Stimulated activated naive B cell treated with anti-CD40 and anti-IgM and Interleukin-4, amounts not matched to agents 10 μg/mL and 1 μg/mL and 100 μg/mL, for 72 hours (primary cell): ENCODE data around the gene GSTM5.
"Not testable (repeated sequence)": the region's sequence is repeated elsewhere in the genome, so short reads cannot be mapped to it uniquely, and the experiment has no call there.

Experiments used
- ATAC-seq, 2 donors: fragments of 150-1000 bp; cut with Tn5 transposase; replicated peaks; 2 replicates each; pipeline ENCODE4 v1.10.0; 2021; ENCODE audit warnings: moderate library complexity in 1 of 2
- DNase-seq: peaks from one replicate; pipeline ENCODE4 v3.0.0; 2021
- H3K27ac Mint-ChIP-seq: one replicate; pipeline ENCODE4 v1.8.0; 2022; ENCODE audit warnings: mild to moderate bottlenecking, mixed read lengths
- H3K27me3 Mint-ChIP-seq, 2 donors: one replicate each; pipeline ENCODE4 v1.8.0; 2022; ENCODE audit warnings: mixed read lengths in 2 of 2
- H3K36me3 Mint-ChIP-seq, 2 donors: one replicate each; pipeline ENCODE4 v1.8.0; 2022; ENCODE audit warnings: mixed read lengths in 2 of 2, mild to moderate bottlenecking in 1 of 2
- H3K4me1 Mint-ChIP-seq, 2 donors: one replicate each; pipeline ENCODE4 v1.8.0; 2022; ENCODE audit warnings: mixed read lengths in 2 of 2, mild to moderate bottlenecking in 1 of 2
- H3K4me3 Mint-ChIP-seq, 2 donors: one replicate each; pipeline ENCODE4 v1.8.0; 2022; ENCODE audit warnings: mild to moderate bottlenecking in 2 of 2, mixed read lengths in 2 of 2, moderate library complexity in 1 of 2
- H3K9me3 Mint-ChIP-seq, 2 donors: one replicate each; pipeline ENCODE4 v1.8.0; 2022; ENCODE audit warnings: mixed read lengths in 2 of 2, mild to moderate bottlenecking in 1 of 2

Gene GSTM5

DNA sequence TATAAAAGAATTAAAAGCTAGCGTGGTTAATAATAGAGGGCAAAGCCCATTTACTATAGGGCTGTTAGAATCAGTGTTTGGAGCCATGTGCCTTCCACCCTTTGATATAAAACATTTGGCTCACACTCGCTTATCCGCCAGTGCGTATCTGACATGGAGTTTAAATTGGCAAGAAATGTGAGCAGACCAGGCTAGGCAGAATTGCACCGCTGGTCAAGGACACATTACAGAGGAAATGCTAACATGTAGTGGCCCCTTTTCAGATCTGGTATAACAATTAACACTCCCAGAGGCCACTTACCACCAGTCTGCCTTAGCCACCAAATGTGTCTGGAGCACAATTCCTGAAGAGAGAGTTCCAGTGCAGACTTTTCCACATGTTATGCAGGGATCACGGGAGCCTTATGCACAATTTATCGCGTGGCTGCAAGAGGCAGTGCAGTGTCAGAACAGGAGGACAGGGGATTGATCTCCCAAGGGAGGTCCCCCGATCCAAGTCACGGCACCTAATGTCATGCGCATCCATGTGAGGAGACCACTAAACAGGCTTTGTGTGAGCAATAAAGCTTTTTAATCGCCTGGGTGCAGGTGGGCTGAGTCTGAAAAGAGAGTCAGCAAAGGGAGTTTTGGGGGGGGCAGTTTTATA lies 14.8 kb downstream of the GSTM5 start:
- Mint-ChIP-seq H3K27ac (peak overlapping the region; percentile 26), H3K4me1 (no peaks in the 10 kb centered on the region), H3K4me3 (no peak overlapping the region), H3K36me3 (peaks cover 0 to 3% of the 10 kb centered on the region in 2 donors), H3K9me3 (no peaks in the 10 kb centered on the region), H3K27me3 (peaks cover 0 to 10% of the 10 kb centered on the region in 2 donors)
- ATAC-seq (no peak), DNase-seq (no peak)

GRCh38 chr1:109728870-109729269 lies 16.8 kb downstream of the GSTM5 start:
- DNase-seq = no peak
- Mint-ChIP-seq H3K27ac (no peak overlapping the region), H3K36me3 (peaks cover 0 to 3% of the 10 kb centered on the region in 2 donors), H3K4me3 (no peak overlapping the region), H3K27me3 (peaks cover 0 to 13% of the 10 kb centered on the region in 2 donors), H3K9me3 (peaks cover 0 to 1% of the 10 kb centered on the region in 2 donors), H3K4me1 (no peaks in the 10 kb centered on the region)
- no peak for ATAC-seq

GRCh38 chr1:109730666-109731065 lies 18.6 kb downstream of the GSTM5 start:
- no peak overlapping the region for H3K27ac Mint-ChIP-seq
- peaks cover 0 to 1% of the 10 kb centered on the region in 2 donors for H3K9me3 Mint-ChIP-seq
- DNase-seq (no peak), ATAC-seq (no peak)
- H3K4me3 Mint-ChIP-seq = no peak overlapping the region
- no peaks in the 10 kb centered on the region for H3K4me1 Mint-ChIP-seq
- peaks cover 0 to 9% of the 10 kb centered on the region in 2 donors for H3K27me3 Mint-ChIP-seq
- peaks cover 0 to 3% of the 10 kb centered on the region in 2 donors for H3K36me3 Mint-ChIP-seq

- Mint-ChIP-seq H3K9me3 (peaks cover 0 to 1% of the 10 kb centered on the region in 2 donors), H3K27me3 (peaks cover 9 to 11% of the 10 kb centered on the region in 2 donors), H3K36me3 (no peaks in the 10 kb centered on the region), H3K27ac (no peak overlapping the region), H3K4me1 (no peaks in the 10 kb centered on the region), H3K4me3 (no peak overlapping the region)
- ATAC-seq (no peak), DNase-seq (no peak)
Observed at GRCh38 chr1:109732390-109732881, 20.4 kb downstream of the GSTM5 start.

DNA sequence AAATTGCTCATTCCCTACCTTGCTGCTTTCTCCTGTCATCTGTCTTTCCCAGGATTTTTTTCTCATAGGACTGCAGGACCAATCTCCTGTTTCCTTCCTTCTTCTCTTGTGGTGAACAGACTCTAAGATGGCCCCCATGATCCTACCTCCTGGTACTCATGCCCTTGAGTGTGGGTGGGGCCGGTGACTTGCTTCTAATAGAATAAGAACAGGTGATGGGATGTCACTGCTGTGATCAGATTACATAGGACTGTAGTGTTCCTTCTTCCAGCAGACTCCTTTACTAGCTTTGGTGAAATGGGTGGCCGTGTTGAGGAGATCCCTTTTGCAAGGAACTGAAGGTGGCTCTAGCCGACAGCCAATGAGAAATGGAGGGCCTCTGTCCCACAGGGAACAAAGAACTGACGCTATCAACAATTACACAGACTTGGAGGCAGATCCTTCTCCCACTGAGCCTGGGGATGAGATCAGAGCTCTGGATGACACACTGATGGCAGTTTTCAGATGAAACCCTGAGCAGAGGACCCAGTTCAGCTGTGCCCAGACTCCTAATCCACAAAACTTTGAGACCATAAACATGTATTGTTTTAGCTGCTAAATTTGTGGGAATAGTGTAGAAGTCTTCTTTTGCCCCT lies 21.3 kb downstream of the GSTM5 start:
- peaks cover 0 to 1% of the 10 kb centered on the region in 2 donors for H3K9me3 Mint-ChIP-seq
- no peaks in the 10 kb centered on the region for H3K36me3 Mint-ChIP-seq
- no peak for DNase-seq
- H3K4me3 Mint-ChIP-seq = no peak overlapping the region
- H3K27me3 Mint-ChIP-seq = peaks cover 17 to 20% of the 10 kb centered on the region in 2 donors
- H3K4me1 Mint-ChIP-seq = no peaks in the 10 kb centered on the region
- H3K27ac Mint-ChIP-seq = no peak overlapping the region
- ATAC-seq = no peak

DNA sequence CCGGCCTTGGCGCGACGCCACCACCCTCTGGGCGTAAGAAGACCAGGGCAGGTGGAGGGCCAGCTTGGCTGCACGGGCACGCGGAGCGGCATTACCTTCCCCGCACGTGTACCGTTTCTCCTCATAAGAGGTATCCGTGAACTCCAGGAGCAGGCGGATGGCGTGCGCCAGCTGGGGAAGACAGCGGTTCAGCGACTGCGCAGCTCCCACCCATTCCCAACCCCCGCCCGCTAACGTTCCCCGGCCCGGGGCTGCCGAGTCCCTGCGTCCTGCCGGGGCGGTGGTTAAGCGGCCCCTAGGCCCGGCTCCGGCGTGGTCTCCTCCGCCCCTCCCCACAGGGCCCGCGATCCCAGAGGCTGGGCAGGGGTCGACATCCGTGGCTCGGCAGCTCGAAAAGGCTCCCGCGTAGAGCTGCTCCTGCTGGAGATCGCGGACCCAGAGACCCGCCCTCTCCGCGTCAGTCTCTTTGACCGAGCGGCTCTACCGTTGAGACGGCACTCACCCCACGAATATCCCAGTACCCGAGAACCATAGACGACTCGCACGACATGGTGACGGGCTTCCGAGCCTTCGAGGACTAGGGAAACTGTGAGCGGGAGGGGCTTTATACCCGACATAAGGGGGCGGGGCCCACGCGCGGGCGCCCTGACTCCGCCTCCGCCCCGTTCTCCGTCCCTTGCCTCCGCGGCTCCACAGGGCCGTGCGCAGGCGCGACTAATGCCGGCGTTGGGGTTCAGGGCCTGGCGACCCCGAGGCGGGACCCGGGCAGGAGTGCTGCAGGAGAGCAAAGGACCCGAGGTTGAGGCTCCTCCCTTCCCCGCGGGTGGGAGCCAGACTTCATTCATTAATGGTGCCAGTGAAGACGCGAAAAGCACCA lies 27.9 kb downstream of the GSTM5 start:
- Mint-ChIP-seq H3K4me1 (peaks cover 13 to 29% of the 10 kb centered on the region in 2 donors), H3K27me3 (peaks cover 36 to 54% of the 10 kb centered on the region in 2 donors), H3K27ac (peak overlapping the region; percentile 86), H3K4me3 (peak overlapping the region; percentile 82 to 85), H3K9me3 (peaks cover 0 to 1% of the 10 kb centered on the region in 2 donors), H3K36me3 (no peaks in the 10 kb centered on the region)
- DNase-seq (peak; percentile 54), ATAC-seq (peak; percentile 92 to 95)

GRCh38 chr1:109740615-109741373 lies 28.7 kb downstream of the GSTM5 start, which contains the start of gene GSTM3:
GSTM3 (minus strand) TSS chr1:109741038; CDS start chr1:109740287, 751 bp downstream.
- H3K9me3 Mint-ChIP-seq = peaks cover 0 to 1% of the 10 kb centered on the region in 2 donors
- H3K4me1 Mint-ChIP-seq = peaks cover 13 to 29% of the 10 kb centered on the region in 2 donors
- DNase-seq (no peak), ATAC-seq (peak; percentile 19 to 36)
- peak within 1 kb of the TSS; percentile 86 for H3K27ac Mint-ChIP-seq
- peaks cover 41 to 61% of the 10 kb centered on the region in 2 donors for H3K27me3 Mint-ChIP-seq
- no peaks in the 10 kb centered on the region for H3K36me3 Mint-ChIP-seq
- peak within 1 kb of the TSS; percentile 82 to 85 for H3K4me3 Mint-ChIP-seq

DNA sequence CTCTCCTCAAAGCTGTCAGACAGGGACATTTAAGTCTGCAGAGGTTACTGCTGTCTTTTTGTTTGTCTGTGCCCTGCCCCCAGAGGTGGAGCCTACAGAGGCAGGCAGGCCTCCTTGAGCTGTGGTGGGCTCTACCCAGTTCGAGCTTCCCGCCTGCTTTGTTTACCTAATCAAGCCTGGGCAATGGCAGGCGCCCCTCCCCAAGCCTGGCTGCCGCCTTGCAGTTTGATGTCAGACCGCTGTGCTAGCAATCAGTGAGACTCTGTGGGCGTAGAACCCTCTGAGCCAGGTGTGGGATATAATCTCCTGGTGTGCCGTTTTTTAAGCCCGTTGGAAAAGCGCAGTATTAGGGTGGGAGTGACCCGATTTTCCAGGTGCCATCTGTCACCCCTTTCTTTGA lies 36.3 kb downstream of the GSTM5 start:
- not testable (repeated sequence) for H3K4me3 Mint-ChIP-seq, ATAC-seq, H3K4me1 Mint-ChIP-seq, H3K36me3 Mint-ChIP-seq, DNase-seq, H3K27ac Mint-ChIP-seq, H3K9me3 Mint-ChIP-seq
- peaks cover 49 to 54% of the 10 kb centered on the region in 2 donors for H3K27me3 Mint-ChIP-seq

GRCh38 chr1:109749221-109749620 lies 37.2 kb downstream of the GSTM5 start:
- Mint-ChIP-seq H3K4me3 (no peak overlapping the region), H3K9me3 (peaks cover 0 to 4% of the 10 kb centered on the region in 2 donors), H3K27ac (no peak overlapping the region), H3K27me3 (peaks cover 49 to 54% of the 10 kb centered on the region in 2 donors), H3K36me3 (peaks cover 0 to 4% of the 10 kb centered on the region in 2 donors), H3K4me1 (no peaks in the 10 kb centered on the region)
- ATAC-seq (no peak), DNase-seq (no peak)

DNA sequence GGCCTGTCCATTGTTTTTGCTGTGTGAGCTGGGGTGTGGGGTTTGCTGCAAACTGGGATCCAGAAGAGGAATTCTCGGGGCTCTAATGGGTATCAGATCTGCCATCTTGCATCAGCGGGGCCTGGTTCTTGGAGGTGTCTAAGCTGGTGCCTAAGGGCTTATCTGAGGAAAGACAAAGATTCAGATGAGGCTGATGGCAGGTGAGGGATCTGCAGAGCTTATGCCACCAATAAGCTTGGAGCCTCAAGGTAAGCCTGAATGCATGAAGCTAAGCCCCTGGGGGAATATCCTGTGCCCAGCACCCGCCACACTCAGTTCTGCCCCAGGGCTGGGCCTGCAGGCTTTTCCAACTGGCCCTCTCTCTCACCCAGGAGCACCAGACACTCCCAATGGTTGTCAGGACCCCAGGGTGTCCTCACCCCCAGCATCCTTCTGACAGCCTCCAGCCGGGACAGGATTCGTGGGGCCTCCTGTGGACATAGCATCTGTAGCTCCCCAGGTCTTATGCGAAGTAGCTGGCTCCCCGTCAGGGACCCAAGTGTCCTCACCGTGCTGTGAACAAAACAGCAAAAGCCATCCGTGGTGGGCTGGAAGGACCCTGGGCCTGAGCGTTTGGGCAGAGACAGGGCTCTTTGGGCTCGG lies 38.3 kb downstream of the GSTM5 start:
- no peak for DNase-seq

DNA sequence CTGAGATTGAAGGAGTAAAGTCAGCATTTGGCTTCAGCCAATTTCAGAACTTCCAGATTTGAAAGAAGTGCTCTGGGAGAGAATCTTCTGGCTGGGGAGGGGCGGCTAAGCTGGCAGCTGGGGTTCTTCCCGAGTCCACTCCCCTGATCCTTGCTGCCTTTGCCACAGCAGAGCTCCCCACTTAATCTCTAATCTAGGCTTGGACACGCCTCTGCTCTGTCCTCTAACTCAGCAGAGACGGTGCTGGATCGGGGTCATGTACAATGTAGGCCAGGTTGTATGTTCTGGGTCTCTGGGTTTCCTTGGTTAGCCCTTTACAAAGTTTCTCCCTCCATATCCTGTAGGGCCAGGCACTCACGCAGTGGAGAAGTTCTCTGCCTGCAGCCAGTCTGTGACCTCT lies 38.9 kb downstream of the GSTM5 start:
- no peak overlapping the region for H3K27ac Mint-ChIP-seq
- no peak for ATAC-seq
- H3K9me3 Mint-ChIP-seq = peaks cover 0 to 4% of the 10 kb centered on the region in 2 donors
- H3K27me3 Mint-ChIP-seq = peaks cover 42 to 45% of the 10 kb centered on the region in 2 donors
- DNase-seq = no peak
- no peaks in the 10 kb centered on the region for H3K4me1 Mint-ChIP-seq
- H3K36me3 Mint-ChIP-seq = peaks cover 0 to 4% of the 10 kb centered on the region in 2 donors
- no peak overlapping the region for H3K4me3 Mint-ChIP-seq

More for the DNA sequence above, 38.3 kb downstream of the GSTM5 start:
- H3K36me3 Mint-ChIP-seq = peaks cover 0 to 4% of the 10 kb centered on the region in 2 donors
- no peak overlapping the region for H3K4me3 Mint-ChIP-seq
- peaks cover 43 to 49% of the 10 kb centered on the region in 2 donors for H3K27me3 Mint-ChIP-seq
- H3K4me1 Mint-ChIP-seq = no peaks in the 10 kb centered on the region
- H3K27ac Mint-ChIP-seq = no peak overlapping the region
- peaks cover 0 to 4% of the 10 kb centered on the region in 2 donors for H3K9me3 Mint-ChIP-seq
- no peak for ATAC-seq

DNA sequence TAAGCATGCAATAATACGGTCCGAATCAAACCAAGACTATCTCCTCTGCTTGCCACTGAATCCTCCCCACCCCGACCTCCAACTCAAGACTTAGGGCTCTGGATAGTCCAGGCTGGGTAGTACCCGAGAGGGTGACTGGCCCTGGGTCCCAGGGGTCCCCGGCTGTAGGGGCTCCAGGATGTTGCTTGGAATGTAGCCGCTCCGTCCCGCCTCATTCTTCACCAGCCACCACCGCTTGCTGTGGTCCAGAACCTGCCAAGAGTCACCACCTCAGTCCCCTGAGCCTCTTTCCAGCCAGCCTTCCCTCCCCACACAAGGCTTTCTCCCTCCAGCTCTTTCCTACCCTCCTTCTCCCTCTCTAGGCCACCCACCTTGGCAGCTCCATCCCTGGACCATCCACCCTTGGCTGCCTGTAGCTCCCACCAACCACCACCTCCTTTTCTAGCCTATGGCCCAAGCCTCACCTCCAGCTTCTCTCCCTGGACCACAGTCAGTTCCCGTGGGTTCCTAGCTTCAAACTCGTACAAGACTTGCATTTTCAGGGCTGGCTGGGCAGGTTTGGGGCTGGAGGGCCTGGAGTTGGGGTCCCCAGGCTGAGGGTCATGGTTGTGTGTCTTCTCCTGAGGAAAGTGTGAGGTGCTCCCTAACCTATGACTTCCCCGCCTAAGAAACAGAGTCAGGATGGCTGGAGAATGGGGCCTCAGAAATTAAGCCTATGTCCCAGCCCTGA lies 39.6 kb downstream of the GSTM5 start:
- no peak for ATAC-seq
- Mint-ChIP-seq H3K27me3 (peaks cover 42% of the 10 kb centered on the region in 2 donors), H3K36me3 (peaks cover 0 to 4% of the 10 kb centered on the region in 2 donors), H3K4me1 (no peaks in the 10 kb centered on the region), H3K27ac (no peak overlapping the region), H3K9me3 (peaks cover 0 to 4% of the 10 kb centered on the region in 2 donors), H3K4me3 (no peak overlapping the region)
- no peak for DNase-seq

GRCh38 chr1:109754738-109755137 lies 42.7 kb downstream of the GSTM5 start:
- Mint-ChIP-seq H3K27ac (no peak overlapping the region), H3K4me3 (no peak overlapping the region), H3K36me3 (no peaks in the 10 kb centered on the region), H3K27me3 (peaks cover 19 to 25% of the 10 kb centered on the region in 2 donors), H3K9me3 (no peaks in the 10 kb centered on the region), H3K4me1 (no peaks in the 10 kb centered on the region)
- ATAC-seq (no peak), DNase-seq (no peak)
